AG04450 (cell line): ENCODE data around the gene SYN1. TPM values are rescaled to one million over a fixed set of nuclear protein-coding genes. Genes with fewer than 3 reads are reported as not detected.
A peak's percentile ranks its signal among the peaks of the same experiment; 100 is the strongest.

Source experiments
- CTCF ChIA-PET: fragments of 300-600, 350-600 bp; formaldehyde crosslinking; extraction: SDS; loops from one replicate; lab custom pipeline; 2022; ENCODE audit warnings: antibody characterized with exemption, inconsistent platforms; lab: Charles Lee
- POLR2A ChIA-PET: fragments of 350-600 bp; formaldehyde crosslinking; extraction: SDS; loops from one replicate; lab custom pipeline; 2021; ENCODE audit warnings: antibody characterized with exemption, inconsistent platforms; lab: Yijun Ruan, JAX
- DNase-seq: peaks from one replicate; pipeline ENCODE4 v3.0.0-alpha.2; 2011; ENCODE audit warnings: low read depth, low spot score
- H3K27ac ChIP-seq: one replicate; pipeline ENCODE4 v1.5.1; 2012; ENCODE audit warnings: low read depth, low read length, control low read depth
- H3K27me3 ChIP-seq: one replicate; pipeline ENCODE4 v1.6.0; 2012; ENCODE audit warnings: low read length; ENCODE audit not compliant: control insufficient read depth, insufficient read depth
- H3K4me3 ChIP-seq: 2 replicates; pipeline ENCODE4 v1.5.1; 2011; ENCODE audit warnings: mild to moderate bottlenecking, low read depth, low read length, control low read depth
- H3K9me3 ChIP-seq: 2 replicates; pipeline ENCODE4 v1.5.1; 2012; ENCODE audit warnings: low read length; ENCODE audit not compliant: control insufficient read depth, insufficient read depth
- polyA plus RNA-seq: library from polyadenylated mRNA; depleted of rRNA; stranded (reverse); fragments of >200 nt; gene quantifications from 2 replicates; pipeline ENCODE4 v1.2.3, GENCODE V29; 2011
- TF ChIP-seq, protein P1 (sequence below): IDR thresholded peaks from 2 replicates; pipeline ENCODE4 v1.5.1; 2011; ENCODE audit warnings: low read depth, low read length, control low read depth, inconsistent platforms

The SYN1 gene
- polyA plus RNA-seq, 1 experiment, result 0.37 TPM

- TF ChIP-seq, protein P1, sequence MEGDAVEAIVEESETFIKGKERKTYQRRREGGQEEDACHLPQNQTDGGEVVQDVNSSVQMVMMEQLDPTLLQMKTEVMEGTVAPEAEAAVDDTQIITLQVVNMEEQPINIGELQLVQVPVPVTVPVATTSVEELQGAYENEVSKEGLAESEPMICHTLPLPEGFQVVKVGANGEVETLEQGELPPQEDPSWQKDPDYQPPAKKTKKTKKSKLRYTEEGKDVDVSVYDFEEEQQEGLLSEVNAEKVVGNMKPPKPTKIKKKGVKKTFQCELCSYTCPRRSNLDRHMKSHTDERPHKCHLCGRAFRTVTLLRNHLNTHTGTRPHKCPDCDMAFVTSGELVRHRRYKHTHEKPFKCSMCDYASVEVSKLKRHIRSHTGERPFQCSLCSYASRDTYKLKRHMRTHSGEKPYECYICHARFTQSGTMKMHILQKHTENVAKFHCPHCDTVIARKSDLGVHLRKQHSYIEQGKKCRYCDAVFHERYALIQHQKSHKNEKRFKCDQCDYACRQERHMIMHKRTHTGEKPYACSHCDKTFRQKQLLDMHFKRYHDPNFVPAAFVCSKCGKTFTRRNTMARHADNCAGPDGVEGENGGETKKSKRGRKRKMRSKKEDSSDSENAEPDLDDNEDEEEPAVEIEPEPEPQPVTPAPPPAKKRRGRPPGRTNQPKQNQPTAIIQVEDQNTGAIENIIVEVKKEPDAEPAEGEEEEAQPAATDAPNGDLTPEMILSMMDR, result no peak
- peak; percentile 37 for DNase-seq
- POLR2A ChIA-PET, result interaction anchor here (1.4 kb wide), 1 partner anchor 14 kb away, joined by 5 read pairs; the partner anchor contains the start of gene TIMP1
- Histone ChIP-seq H3K4me3 (no peak overlapping the region), H3K27ac (peak overlapping the region; percentile 86), H3K9me3 (0 out of 2 replicates have a peak, but pooled peaks cover 3% of the 10 kb centered on the region), H3K27me3 (no peaks in the 10 kb centered on the region)
- CTCF ChIA-PET, result interaction anchor here (2.3 kb wide), 1 partner anchor 49 kb away, joined by 11 read pairs; no protein-coding TSS in a partner anchor
Observed at GRCh38 chrX:47595716-47596251, 23.9 kb downstream of the SYN1 start.

DNA sequence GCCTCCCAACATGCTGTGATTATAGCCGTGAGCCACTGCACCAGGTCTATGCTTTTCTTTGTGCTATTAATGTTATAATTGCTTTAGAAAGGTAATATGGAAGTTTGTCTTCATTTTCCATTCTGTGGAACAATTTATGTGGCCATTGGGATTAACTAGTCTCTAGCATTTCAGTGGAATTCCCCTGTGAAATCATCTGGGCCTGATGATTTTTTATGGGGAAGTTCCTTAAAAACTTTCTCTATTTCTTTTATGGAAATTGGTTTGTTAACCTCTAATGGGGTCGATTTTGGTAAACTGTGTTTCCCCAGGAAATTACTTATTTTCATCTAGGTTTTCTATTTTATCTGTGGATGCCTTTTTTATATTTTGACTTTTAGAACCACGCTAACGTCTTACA, 26.1 kb downstream of the SYN1 start:
- DNase-seq, result no peak
- ChIA-PET POLR2A (no interaction called here), CTCF (no interaction called here)
- no peaks in the 10 kb centered on the region for H3K27me3 ChIP-seq
- H3K4me3 ChIP-seq, result no peak overlapping the region
- H3K27ac ChIP-seq, result no peak overlapping the region
- TF ChIP-seq, protein P1, result no peak
- H3K9me3 ChIP-seq, result no peaks in the 10 kb centered on the region

GRCh38 chrX:47590984-47591383, 28.7 kb downstream of the SYN1 start:
- H3K4me3 ChIP-seq, result no peak overlapping the region
- H3K27me3 ChIP-seq, result no peaks in the 10 kb centered on the region
- DNase-seq, result no peak
- ChIA-PET POLR2A (no interaction called here), CTCF (no interaction called here)
- TF ChIP-seq, protein P1, result no peak
- H3K27ac ChIP-seq, result no peak overlapping the region
- no peaks in the 10 kb centered on the region for H3K9me3 ChIP-seq

- CTCF ChIA-PET, result interaction anchor here (0.5 kb wide), 1 partner anchor 26 kb away, joined by 4 read pairs; no protein-coding TSS in a partner anchor
- no peaks in the 10 kb centered on the region for H3K27me3 ChIP-seq
- no peak overlapping the region for H3K27ac ChIP-seq
- no peaks in the 10 kb centered on the region for H3K9me3 ChIP-seq
- TF ChIP-seq, protein P1, result no peak
- no peak for DNase-seq
- POLR2A ChIA-PET, result no interaction called here
- H3K4me3 ChIP-seq, result no peak overlapping the region
Observed at GRCh38 chrX:47587906-47588735, 31.5 kb downstream of the SYN1 start.
